CD4-positive, alpha-beta T cell treated with Interferon alpha-2 for 1 hour (primary cell): ENCODE data around the gene USP17L21.
"Not testable (repeated sequence)": the region's sequence is repeated elsewhere in the genome, so short reads cannot be mapped to it uniquely, and the experiment has no call there.

Experiments used
- DNase-seq, 2 donors: peaks; one replicate each; pipeline ENCODE4 v3.0.0-alpha.2; 2020 to 2022

Gene USP17L21, protein sequence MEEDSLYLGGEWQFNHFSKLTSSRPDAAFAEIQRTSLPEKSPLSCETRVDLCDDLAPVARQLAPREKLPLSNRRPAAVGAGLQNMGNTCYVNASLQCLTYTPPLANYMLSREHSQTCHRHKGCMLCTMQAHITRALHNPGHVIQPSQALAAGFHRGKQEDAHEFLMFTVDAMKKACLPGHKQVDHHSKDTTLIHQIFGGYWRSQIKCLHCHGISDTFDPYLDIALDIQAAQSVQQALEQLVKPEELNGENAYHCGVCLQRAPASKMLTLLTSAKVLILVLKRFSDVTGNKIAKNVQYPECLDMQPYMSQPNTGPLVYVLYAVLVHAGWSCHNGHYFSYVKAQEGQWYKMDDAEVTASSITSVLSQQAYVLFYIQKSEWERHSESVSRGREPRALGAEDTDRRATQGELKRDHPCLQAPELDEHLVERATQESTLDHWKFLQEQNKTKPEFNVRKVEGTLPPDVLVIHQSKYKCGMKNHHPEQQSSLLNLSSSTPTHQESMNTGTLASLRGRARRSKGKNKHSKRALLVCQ

DNA sequence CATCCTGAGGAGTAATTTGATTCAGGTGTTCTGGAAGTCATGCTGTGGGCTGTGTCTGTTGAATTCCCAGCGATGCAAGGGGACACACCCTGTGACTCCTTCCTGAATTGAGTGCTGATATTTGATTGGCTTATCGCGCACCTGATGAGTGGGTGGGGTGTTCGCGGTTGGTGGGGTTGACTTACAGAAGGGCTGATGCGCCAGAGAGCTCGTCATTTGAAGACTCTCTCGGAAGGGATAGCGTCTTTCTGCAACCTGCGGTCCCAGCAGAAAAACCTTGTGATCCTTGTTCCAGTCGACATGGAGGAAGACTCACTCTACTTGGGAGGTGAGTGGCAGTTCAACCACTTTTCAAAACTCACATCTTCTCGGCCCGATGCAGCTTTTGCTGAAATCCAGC is at the start of gene USP17L21:
USP17L21 (plus strand) TSS at position 301 of the 400 bp plus-strand sequence; CDS start at position 301, 0 bp downstream.
- not testable (repeated sequence) for DNase-seq

DNA sequence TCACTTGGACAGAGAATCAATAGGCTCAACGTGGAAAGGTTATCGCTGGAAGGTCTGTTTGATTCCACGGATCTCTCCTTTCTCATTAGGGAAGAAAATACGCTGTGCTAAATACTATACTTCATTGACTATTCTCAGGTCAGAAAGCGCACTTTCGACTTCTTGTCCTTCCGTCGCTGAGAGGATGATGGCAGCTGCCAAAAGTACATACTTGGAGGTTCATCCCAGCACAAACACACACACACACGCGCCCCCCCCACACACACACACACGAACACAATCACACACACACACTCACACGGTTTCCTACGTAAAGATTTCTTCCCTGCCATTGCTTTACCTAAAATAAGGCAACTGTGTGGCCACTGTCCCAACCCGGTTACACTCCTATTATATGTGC is 48.0 kb upstream of the USP17L21 start:
- DNase-seq = not testable (repeated sequence)

GRCh38 chr4:9215105-9215504 is 47.6 kb upstream of the USP17L21 start, which contains the start of gene USP17L11:
Gene USP17L11 (plus strand): TSS chr4:9215405. CDS start chr4:9215405, 0 bp downstream.
- not testable (repeated sequence) for DNase-seq

GRCh38 chr4:9219852-9220251 is 42.8 kb upstream of the USP17L21 start, which contains the start of gene USP17L12:
Gene USP17L12 (plus strand): TSS chr4:9220152. CDS start chr4:9220152, 0 bp downstream.
- DNase-seq = not testable (repeated sequence)

DNA sequence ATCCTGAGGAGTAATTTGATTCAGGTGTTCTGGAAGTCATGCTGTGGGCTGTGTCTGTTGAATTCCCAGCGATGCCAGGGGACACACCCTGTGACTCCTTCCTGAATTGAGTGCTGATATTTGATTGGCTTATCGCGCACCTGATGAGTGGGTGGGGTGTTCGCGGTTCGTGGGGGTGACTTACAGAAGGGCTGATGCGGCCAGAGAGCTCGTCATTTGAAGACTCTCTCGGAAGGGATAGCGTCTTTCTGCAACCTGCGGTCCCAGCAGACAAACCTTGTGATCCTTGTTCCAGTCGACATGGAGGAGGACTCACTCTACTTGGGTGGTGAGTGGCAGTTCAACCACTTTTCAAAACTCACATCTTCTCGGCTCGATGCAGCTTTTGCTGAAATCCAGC is 38.1 kb upstream of the USP17L21 start, which contains the start of gene USP17L13:
USP17L13 (plus strand) TSS at position 301 of the 400 bp plus-strand sequence; CDS start at position 301, 0 bp downstream.
- DNase-seq = not testable (repeated sequence)

DNA sequence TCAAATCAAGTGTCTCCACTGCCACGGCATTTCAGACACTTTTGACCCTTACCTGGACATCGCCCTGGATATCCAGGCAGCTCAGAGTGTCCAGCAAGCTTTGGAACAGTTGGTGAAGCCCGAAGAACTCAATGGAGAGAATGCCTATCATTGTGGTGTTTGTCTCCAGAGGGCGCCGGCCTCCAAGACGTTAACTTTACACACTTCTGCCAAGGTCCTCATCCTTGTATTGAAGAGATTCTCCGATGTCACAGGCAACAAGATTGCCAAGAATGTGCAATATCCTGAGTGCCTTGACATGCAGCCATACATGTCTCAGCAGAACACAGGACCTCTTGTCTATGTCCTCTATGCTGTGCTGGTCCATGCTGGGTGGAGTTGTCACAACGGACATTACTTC is 32.4 kb upstream of the USP17L21 start:
- not testable (repeated sequence) for DNase-seq

DNA sequence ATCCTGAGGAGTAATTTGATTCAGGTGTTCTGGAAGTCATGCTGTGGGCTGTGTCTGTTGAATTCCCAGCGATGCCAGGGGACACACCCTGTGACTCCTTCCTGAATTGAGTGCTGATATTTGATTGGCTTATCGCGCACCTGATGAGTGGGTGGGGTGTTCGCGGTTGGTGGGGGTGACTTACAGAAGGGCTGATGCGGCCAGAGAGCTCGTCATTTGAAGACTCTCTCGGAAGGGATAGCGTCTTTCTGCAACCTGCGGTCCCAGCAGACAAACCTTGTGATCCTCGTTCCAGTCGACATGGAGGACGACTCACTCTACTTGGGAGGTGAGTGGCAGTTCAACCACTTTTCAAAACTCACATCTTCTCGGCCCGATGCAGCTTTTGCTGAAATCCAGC is 28.6 kb upstream of the USP17L21 start, which contains the start of gene USP17L15:
USP17L15 (plus strand) TSS at position 301 of the 400 bp plus-strand sequence; CDS start at position 301, 0 bp downstream.
- not testable (repeated sequence) for DNase-seq

DNA sequence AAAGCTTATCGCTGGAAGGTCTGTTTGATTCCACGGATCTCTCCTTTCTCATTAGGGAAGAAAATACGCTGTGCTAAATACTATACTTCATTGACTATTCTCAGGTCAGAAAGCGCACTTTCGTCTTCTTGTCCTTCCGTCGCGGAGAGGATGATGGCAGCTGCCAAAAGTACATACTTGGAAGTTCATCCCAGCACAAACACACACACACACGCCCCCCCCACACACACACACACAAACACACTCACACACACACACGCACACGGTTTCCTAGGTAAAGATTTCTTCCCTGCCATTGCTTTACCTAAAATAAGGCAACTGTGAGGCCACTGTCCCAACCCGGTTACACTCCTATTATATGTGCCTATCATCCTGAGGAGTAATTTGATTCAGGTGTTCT is 24.2 kb upstream of the USP17L21 start:
- DNase-seq = not testable (repeated sequence)

GRCh38 chr4:9243579-9243978 is 19.1 kb upstream of the USP17L21 start, which contains the start of gene USP17L17:
Gene USP17L17 (plus strand): TSS chr4:9243879. CDS start chr4:9243879, 0 bp downstream.
- not testable (repeated sequence) for DNase-seq

DNA sequence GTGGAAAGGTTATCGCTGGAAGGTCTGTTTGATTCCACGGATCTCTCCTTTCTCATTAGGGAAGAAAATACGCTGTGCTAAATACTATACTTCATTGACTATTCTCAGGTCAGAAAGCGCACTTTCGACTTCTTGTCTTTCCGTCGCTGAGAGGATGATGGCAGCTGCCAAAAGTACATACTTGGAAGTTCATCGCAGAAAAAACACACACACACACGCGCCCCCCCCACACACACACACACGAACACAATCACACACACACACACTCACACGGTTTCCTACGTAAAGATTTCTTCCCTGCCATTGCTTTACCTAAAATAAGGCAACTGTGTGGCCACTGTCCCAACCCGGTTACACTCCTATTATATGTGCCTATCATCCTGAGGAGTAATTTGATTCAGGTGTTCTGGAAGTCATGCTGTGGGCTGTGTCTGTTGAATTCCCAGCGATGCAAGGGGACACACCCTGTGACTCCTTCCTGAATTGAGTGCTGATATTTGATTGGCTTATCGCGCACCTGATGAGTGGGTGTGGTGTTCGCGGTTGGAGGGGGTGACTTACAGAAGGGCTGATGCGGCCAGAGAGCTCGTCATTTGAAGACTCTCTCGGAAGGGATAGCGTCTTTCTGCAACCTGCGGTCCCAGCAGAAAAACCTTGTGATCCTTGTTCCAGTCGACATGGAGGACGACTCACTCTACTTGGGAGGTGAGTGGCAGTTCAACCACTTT is 14.6 kb upstream of the USP17L21 start, which contains the start of gene USP17L18:
USP17L18 (plus strand) TSS at position 678 of the 728 bp plus-strand sequence; CDS start at position 678, 0 bp downstream.
- not testable (repeated sequence) for DNase-seq

GRCh38 chr4:9253078-9253477 is 9.6 kb upstream of the USP17L21 start, which contains the start of gene USP17L19:
Gene USP17L19 (plus strand): TSS chr4:9253378. CDS start chr4:9253378, 0 bp downstream.
- not testable (repeated sequence) for DNase-seq

GRCh38 chr4:9257824-9258223 is 4.8 kb upstream of the USP17L21 start, which contains the start of gene USP17L20:
Gene USP17L20 (plus strand): TSS chr4:9258124. CDS start chr4:9258124, 0 bp downstream.
- not testable (repeated sequence) for DNase-seq

DNA sequence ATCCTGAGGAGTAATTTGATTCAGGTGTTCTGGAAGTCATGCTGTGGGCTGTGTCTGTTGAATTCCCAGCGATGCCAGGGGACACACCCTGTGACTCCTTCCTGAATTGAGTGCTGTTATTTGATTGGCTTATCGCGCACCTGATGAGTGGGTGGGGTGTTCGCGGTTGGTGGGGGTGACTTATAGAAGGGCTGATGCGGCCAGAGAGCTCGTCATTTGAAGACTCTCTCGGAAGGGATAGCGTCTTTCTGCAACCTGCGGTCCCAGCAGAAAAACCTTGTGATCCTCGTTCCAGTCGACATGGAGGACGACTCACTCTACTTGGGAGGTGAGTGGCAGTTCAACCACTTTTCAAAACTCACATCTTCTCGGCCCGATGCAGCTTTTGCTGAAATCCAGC is 4.6 kb downstream of the USP17L21 start, which contains the start of gene USP17L22:
USP17L22 (plus strand) TSS at position 301 of the 400 bp plus-strand sequence; CDS start at position 301, 0 bp downstream.
- not testable (repeated sequence) for DNase-seq

GRCh38 chr4:9271719-9272118 is 9.0 kb downstream of the USP17L21 start:
- not testable (repeated sequence) for DNase-seq
